Bronchial epithelial cell (primary cell): Measurements from ENCODE around the gene PITPNM3. TPM values are rescaled to one million over a fixed set of nuclear protein-coding genes. Genes with fewer than 3 reads are reported as not detected.

Experiments
- DNase-seq: peaks from one replicate; pipeline ENCODE4 v3.0.0-alpha.2; 2010; ENCODE audit warnings: low read depth
- FAIRE-seq: peaks from 2 replicates; lab custom pipeline; 2011; peaks lifted over from hg19 to GRCh38; lab: Jason Lieb, UNC
- H3K27me3 ChIP-seq: 2 replicates; pipeline ENCODE4 v1.5.1; 2011; ENCODE audit warnings: low read length; ENCODE audit not compliant: control insufficient read depth, insufficient read depth
- H3K36me3 ChIP-seq: 2 replicates; pipeline ENCODE4 v1.5.1; 2011; ENCODE audit warnings: low read length; ENCODE audit not compliant: control insufficient read depth, insufficient read depth
- H3K4me3 ChIP-seq: 2 replicates; pipeline ENCODE4 v1.5.1; 2011; ENCODE audit warnings: mild to moderate bottlenecking, low read depth, low read length, control low read depth
- CTCF ChIP-seq: IDR thresholded peaks from 2 replicates; pipeline ENCODE4 v1.5.1; 2011; ENCODE audit warnings: mild to moderate bottlenecking, moderate library complexity, low read length, control low read depth, inconsistent platforms; ENCODE audit not compliant: insufficient read depth, severe bottlenecking
- total RNA-seq: library from RNA; depleted of rRNA; stranded (reverse); fragments of >200 nt; gene quantifications from 2 replicates; pipeline ENCODE4 v1.2.1, GENCODE V29; 2014

PITPNM3 gene
- total RNA-seq, 1 donor from 2014 or later, result 25.0 TPM

DNA sequence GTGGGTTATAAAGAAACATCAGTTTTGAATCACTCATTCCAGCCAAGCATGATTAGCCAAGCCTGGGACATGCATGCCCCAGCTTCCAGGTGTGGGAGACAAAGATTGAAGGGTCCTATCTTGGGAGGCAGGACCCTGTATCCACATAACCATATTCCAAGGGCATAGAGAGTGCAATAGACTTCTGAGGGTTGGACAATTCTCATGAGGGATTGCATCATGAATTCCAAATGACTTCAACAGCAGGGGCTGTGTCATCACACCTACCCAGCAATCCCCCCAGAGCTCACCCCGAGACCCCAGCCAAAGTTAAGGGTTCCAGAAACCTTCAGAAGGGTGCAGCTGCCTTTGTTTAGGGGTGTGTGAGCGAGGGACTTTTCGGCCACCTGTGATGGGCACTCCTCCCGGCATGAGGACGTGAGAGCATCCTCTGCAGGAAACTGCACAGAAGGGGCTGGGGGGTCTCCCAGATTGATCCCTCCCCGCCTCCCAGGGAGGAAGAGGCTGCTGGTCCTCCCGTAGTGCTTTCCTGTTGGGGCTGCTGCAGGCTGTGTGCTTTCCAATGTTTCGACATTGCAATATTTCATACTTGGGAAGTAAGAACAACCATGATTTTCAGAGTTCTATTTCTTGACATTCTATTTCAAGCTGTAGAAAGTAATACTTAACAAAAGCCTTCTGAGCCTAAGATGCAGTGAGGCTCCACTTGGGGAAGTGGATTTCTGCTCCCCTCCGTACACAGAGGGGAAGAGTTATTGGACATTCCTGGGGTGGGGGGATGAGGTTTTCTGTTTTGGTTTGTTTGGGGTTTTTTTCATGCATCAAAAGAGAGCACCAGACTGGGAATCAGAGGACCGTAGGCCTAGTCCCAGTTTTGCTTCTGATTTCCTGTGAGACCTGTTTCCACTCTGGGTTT is 13.3 kb upstream of the PITPNM3 start:
- TF ChIP-seq CTCF, result no peak
- H3K27me3 ChIP-seq, result no peaks in the 10 kb centered on the region
- H3K4me3 ChIP-seq, result no peak overlapping the region
- DNase-seq (no peak), FAIRE-seq (no peak)
- no peaks in the 10 kb centered on the region for H3K36me3 ChIP-seq

DNA sequence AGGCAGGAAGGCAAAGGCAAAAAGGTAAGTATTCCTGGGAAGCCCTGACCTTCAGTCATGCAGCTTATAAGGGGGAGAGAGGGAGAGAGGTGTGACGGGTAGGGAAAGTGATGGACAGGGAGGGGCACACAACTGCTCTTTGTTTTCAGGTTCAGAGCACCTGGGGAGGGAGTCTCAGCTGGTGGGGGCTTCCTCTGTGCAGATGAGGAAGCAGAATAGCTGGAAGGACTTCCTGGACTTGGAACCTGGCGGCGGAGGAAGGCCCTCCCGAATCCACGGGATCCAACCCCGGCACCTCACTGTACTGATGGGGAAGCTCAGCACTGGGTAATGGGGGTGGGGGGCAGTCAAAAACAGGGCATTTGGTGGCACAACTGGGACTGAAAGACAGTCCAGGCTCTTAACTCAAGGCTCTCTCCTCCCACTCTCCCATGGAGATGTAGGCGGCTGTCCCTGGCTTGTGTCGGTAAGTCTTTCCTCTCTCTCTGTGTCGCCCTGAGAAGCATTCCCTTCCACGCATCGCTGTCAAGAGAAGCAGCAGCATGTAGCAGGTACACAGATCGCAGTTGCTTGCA is 11.9 kb upstream of the PITPNM3 start:
- no peaks in the 10 kb centered on the region for H3K27me3 ChIP-seq
- peak overlapping the region; percentile 25 for H3K4me3 ChIP-seq
- FAIRE-seq, result peak; percentile 83
- no peaks in the 10 kb centered on the region for H3K36me3 ChIP-seq
- no peak for TF ChIP-seq CTCF
- no peak for DNase-seq

GRCh38 chr17:6567528-6568183 is 11.3 kb upstream of the PITPNM3 start:
- DNase-seq, result peak; percentile 94
- H3K27me3 ChIP-seq, result no peaks in the 10 kb centered on the region
- peak overlapping the region; percentile 25 for H3K4me3 ChIP-seq
- FAIRE-seq, result peak; percentile 98
- no peaks in the 10 kb centered on the region for H3K36me3 ChIP-seq
- TF ChIP-seq CTCF, result peak; percentile 41

- no peak for TF ChIP-seq CTCF
- no peak for DNase-seq
- H3K4me3 ChIP-seq, result no peak overlapping the region
- H3K36me3 ChIP-seq, result no peaks in the 10 kb centered on the region
- FAIRE-seq, result no peak
- H3K27me3 ChIP-seq, result no peaks in the 10 kb centered on the region
Measured at GRCh38 chr17:6561446-6561845, 5.1 kb upstream of the PITPNM3 start.

DNA sequence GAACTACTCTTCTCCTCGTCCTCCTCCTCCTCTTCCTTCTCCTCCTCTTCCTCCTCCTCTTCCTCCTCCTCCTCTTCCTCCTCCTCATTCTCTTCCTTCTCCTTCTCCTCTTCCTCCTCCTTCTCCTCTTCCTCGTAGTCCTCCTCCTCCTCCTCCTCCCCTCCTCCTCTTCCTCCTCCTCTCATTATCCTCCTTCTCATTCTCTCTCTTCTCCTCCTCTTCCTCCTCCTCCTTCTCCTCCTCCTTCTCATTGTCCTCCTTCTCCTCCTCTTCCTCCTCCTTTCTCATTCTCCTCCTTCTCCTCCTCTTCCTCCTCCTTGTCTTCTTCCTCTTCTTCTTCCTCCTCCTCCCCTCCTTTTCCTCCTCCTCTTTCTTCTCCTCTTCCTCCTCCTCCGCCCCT is 4.1 kb upstream of the PITPNM3 start:
- FAIRE-seq (no peak), DNase-seq (no peak)
- TF ChIP-seq CTCF, result no peak
- Histone ChIP-seq H3K4me3 (no peak overlapping the region), H3K27me3 (no peaks in the 10 kb centered on the region), H3K36me3 (no peaks in the 10 kb centered on the region)
